A673 (cell line): Measurements from ENCODE around the gene ZNF80. TPM values are rescaled to one million over a fixed set of nuclear protein-coding genes. Genes with fewer than 3 reads are reported as not detected.

ENCODE experiments used
- BruUV-seq: library from RNA; stranded (reverse); fragments of 400-500 nt; replicated peaks from 2 replicates; lab custom pipeline; 2021; lab: Mats Ljungman, UMichigan
- CTCF ChIA-PET: fragments of 300-600 bp; sonication (Branson Sonifier 250); formaldehyde crosslinking; loops from one replicate; lab custom pipeline; 2022; ENCODE audit warnings: antibody characterized with exemption; lab: Charles Lee
- POLR2A ChIA-PET: fragments of 300-600 bp; sonication (Branson Sonifier 250); formaldehyde crosslinking; loops from one replicate; lab custom pipeline; 2022; ENCODE audit warnings: antibody characterized with exemption; ENCODE audit not compliant: low non-redundant PET; lab: Charles Lee
- DNase-seq: peaks from one replicate; pipeline ENCODE4 v3.0.0-alpha.2; 2015; ENCODE audit warnings: low spot score
- H3K27ac ChIP-seq: fragments of 200-600 bp; sonication (generic); 2 replicates; pipeline ENCODE4 v1.5.1; 2016; ENCODE audit warnings: mixed run types, low read depth, mild to moderate bottlenecking, mixed read lengths, antibody characterized with exemption, low read length; ENCODE audit not compliant: poor library complexity, severe bottlenecking
- H3K27me3 ChIP-seq: fragments of 200-600 bp; sonication (generic); replicated peaks from 2 replicates; pipeline ENCODE4 v1.6.1; 2017; ENCODE audit warnings: mixed run types, low read depth, mild to moderate bottlenecking, mixed read lengths, antibody characterized with exemption, low read length; ENCODE audit not compliant: insufficient read depth, poor library complexity
- H3K36me3 ChIP-seq: fragments of 200-600 bp; sonication (generic); 2 replicates; pipeline ENCODE4 v1.6.1; 2016; ENCODE audit warnings: mixed run types, mild to moderate bottlenecking, mixed read lengths, antibody characterized with exemption, low read length; ENCODE audit not compliant: insufficient read depth, poor library complexity, severe bottlenecking
- H3K4me1 ChIP-seq: fragments of 200-600 bp; sonication (generic); 2 replicates; pipeline ENCODE4 v1.6.1; 2017; ENCODE audit warnings: mixed run types, mild to moderate bottlenecking, mixed read lengths, antibody characterized with exemption, low read length; ENCODE audit not compliant: insufficient read depth, poor library complexity, severe bottlenecking
- H3K4me3 ChIP-seq: fragments of 200-600 bp; sonication (generic); 2 replicates; pipeline ENCODE4 v1.5.1; 2016; ENCODE audit warnings: low read depth, mixed run types, mild to moderate bottlenecking, mixed read lengths, low read length; ENCODE audit not compliant: poor library complexity, severe bottlenecking
- H3K9me3 ChIP-seq: fragments of 200-600 bp; sonication (generic); 2 replicates; pipeline ENCODE4 v1.6.1; 2016; ENCODE audit warnings: mixed run types, low read depth, mild to moderate bottlenecking, mixed read lengths, antibody characterized with exemption, low read length; ENCODE audit not compliant: poor library complexity, severe bottlenecking
- EZH2 ChIP-seq: fragments of 200-600 bp; sonication (generic); IDR thresholded peaks from 2 replicates; pipeline ENCODE4 v1.6.1; 2017; ENCODE audit warnings: borderline replicate concordance, low read depth, mild to moderate bottlenecking, mixed read lengths, antibody characterized with exemption, low read length; ENCODE audit not compliant: poor library complexity, severe bottlenecking
- intact Hi-C: fragments of 100-400 bp; cut with micrococcal nuclease; formaldehyde crosslinking; loops from one replicate; pipeline ENCODE4 v1.10.0; 2022; ENCODE audit not compliant: unreplicated experiment
- total RNA-seq: library from RNA; stranded (reverse); gene quantifications from 2 replicates; pipeline ENCODE4 v1.2.3, GENCODE V29; 2021
- TF ChIP-seq, protein P1 (sequence below): fragments of 300-800, 200-600 bp; sonication (generic); conservative IDR thresholded peaks from 2 replicates; pipeline ENCODE4 v1.5.1; 2017; ENCODE audit warnings: low read depth, mild to moderate bottlenecking, antibody characterized with exemption, low read length, moderate library complexity, mixed read lengths

ZNF80 gene
- total RNA-seq, 1 experiment from 2014 or later: not detected

DNA sequence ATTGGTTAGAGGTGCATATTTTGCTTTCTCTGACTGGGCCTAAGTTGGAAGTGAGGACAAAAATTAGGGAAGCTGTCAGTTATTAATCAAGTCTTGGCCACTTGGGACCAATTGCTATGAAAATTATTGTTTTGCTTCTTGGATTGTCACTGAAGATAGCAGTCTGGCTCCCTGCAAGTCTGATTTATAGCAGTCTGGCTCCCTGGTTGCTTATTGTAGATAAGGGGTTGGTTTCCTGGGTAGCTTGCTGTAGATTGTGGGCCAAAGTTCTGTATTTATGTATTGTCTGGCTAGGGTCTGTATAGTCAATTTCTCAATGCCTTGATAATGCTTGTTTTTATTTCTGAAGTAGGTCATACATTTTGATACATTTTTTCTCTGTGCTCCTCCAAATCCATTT lies 45.2 kb downstream of the ZNF80 start:
- Histone ChIP-seq H3K36me3 (no peaks in the 10 kb centered on the region), H3K9me3 (no peaks in the 10 kb centered on the region), H3K4me3 (no peak overlapping the region), H3K4me1 (no peaks in the 10 kb centered on the region), H3K27ac (no peak overlapping the region), H3K27me3 (peaks cover 5% of the 10 kb centered on the region)
- POLR2A ChIA-PET: no interaction called here
- TF ChIP-seq, protein P1, sequence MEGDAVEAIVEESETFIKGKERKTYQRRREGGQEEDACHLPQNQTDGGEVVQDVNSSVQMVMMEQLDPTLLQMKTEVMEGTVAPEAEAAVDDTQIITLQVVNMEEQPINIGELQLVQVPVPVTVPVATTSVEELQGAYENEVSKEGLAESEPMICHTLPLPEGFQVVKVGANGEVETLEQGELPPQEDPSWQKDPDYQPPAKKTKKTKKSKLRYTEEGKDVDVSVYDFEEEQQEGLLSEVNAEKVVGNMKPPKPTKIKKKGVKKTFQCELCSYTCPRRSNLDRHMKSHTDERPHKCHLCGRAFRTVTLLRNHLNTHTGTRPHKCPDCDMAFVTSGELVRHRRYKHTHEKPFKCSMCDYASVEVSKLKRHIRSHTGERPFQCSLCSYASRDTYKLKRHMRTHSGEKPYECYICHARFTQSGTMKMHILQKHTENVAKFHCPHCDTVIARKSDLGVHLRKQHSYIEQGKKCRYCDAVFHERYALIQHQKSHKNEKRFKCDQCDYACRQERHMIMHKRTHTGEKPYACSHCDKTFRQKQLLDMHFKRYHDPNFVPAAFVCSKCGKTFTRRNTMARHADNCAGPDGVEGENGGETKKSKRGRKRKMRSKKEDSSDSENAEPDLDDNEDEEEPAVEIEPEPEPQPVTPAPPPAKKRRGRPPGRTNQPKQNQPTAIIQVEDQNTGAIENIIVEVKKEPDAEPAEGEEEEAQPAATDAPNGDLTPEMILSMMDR: no peak
- no peak for TF ChIP-seq EZH2
- intact Hi-C loops: no loop called here
- CTCF ChIA-PET: no interaction called here
- no TSS peak for BruUV-seq
- no peak for DNase-seq

DNA sequence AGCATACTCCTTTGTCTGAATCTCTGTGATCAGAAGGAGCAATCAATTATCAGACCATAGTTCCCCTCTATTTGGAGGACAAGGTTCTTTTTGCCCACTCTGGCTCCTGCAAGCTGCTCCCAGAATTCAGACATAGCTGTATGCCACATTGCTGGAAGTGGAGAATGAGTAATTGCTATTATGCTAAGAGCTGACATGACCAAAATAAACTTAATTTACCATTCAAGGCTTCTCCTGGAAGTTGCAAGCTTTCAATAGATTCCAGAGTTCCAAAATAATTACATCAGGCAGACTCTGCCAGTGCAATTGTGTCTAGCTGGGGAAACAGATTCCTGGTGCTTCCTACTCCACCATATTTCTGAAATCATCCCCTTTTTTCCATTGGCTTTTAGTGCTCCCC lies 50.9 kb downstream of the ZNF80 start:
- POLR2A ChIA-PET: no interaction called here
- CTCF ChIA-PET: no interaction called here
- peaks cover 21% of the 10 kb centered on the region for H3K27me3 ChIP-seq
- no peak overlapping the region for H3K4me3 ChIP-seq
- no peaks in the 10 kb centered on the region for H3K36me3 ChIP-seq
- no TSS peak for BruUV-seq
- H3K4me1 ChIP-seq: no peaks in the 10 kb centered on the region
- H3K9me3 ChIP-seq: no peaks in the 10 kb centered on the region
- intact Hi-C loops: no loop called here
- H3K27ac ChIP-seq: no peak overlapping the region
- TF ChIP-seq EZH2: no peak
- TF ChIP-seq, protein P1: no peak
- no peak for DNase-seq

Other genes starting within 250 kb of the ZNF80 start
- gene CCDC191, start 181.1 kb downstream of the ZNF80 start, total RNA-seq: 1.1 and 3.2 TPM in 2 replicates
- gene QTRT2, start 180.8 kb downstream of the ZNF80 start, total RNA-seq: 49.6 and 62.4 TPM in 2 replicates
- not detected in 2 replicates for gene DRD3, start 58.5 kb downstream of the ZNF80 start, total RNA-seq
- not detected in 2 replicates for gene TIGIT, start 56.5 kb upstream of the ZNF80 start, total RNA-seq